HCT116 (cell line): Measurements from ENCODE around the gene PIM3.

ENCODE experiments used
- EGR1 ChIP-seq: IDR thresholded peaks from 2 replicates; pipeline ENCODE4 v1.6.1; 2012; ENCODE audit warnings: low read depth
- EZH2 ChIP-seq: fragments of 200-600 bp; sonication (generic); IDR thresholded peaks from 2 replicates; pipeline ENCODE4 v1.6.1; 2017; ENCODE audit warnings: antibody characterized with exemption, mixed run types
- EZH2phosphoT487 ChIP-seq: fragments of 200-600 bp; IDR thresholded peaks from 2 replicates; pipeline ENCODE4 v1.6.1; 2018; ENCODE audit warnings: antibody characterized with exemption, borderline replicate concordance
- JUND ChIP-seq: IDR thresholded peaks from 2 replicates; pipeline ENCODE4 v1.6.1; 2012
- MAX ChIP-seq: IDR thresholded peaks from 2 replicates; pipeline ENCODE4 v1.6.1; 2012
- POLR2A ChIP-seq: IDR thresholded peaks from 2 replicates; pipeline ENCODE4 v1.7.0; 2011; ENCODE audit warnings: borderline replicate concordance; ENCODE audit not compliant: insufficient read depth, insufficient read length; ENCODE audit errors: extremely low read depth
- REST ChIP-seq: IDR thresholded peaks from 2 replicates; pipeline ENCODE4 v1.6.1; 2012; ENCODE audit warnings: low read depth
- ZFX ChIP-seq: fragments of 450-650 bp; IDR thresholded peaks from 2 replicates; pipeline ENCODE4 v1.6.1; 2017
- ZNF274 ChIP-seq: fragments of 200-500 bp; sonication (Bioruptor generic); IDR thresholded peaks from 2 replicates; pipeline ENCODE4 v1.6.1; 2014; ENCODE audit warnings: mild to moderate bottlenecking, low read depth, low read length, inconsistent platforms
- TF ChIP-seq, protein P1 (sequence below), 3 experiments: fragments of 200-600 bp in 1 of 3; sonication (generic) in 1 of 3; IDR thresholded peaks in 2 of 3; conservative IDR thresholded peaks in 1 of 3; 2 replicates each; pipeline ENCODE4 v1.5.1; 2012 to 2017; ENCODE audit warnings: low read depth in 2 of 3, low read length in 2 of 3, antibody characterized with exemption in 1 of 3, borderline replicate concordance in 1 of 3, control low read depth in 1 of 3, mild to moderate bottlenecking in 1 of 3, mixed read lengths in 1 of 3, mixed run types in 1 of 3, moderate library complexity in 1 of 3; ENCODE audit not compliant: insufficient read depth in 1 of 3

GRCh38 chr22:49955581-49956417, 4.8 kb upstream of the PIM3 start:
- TF ChIP-seq, protein P1, sequence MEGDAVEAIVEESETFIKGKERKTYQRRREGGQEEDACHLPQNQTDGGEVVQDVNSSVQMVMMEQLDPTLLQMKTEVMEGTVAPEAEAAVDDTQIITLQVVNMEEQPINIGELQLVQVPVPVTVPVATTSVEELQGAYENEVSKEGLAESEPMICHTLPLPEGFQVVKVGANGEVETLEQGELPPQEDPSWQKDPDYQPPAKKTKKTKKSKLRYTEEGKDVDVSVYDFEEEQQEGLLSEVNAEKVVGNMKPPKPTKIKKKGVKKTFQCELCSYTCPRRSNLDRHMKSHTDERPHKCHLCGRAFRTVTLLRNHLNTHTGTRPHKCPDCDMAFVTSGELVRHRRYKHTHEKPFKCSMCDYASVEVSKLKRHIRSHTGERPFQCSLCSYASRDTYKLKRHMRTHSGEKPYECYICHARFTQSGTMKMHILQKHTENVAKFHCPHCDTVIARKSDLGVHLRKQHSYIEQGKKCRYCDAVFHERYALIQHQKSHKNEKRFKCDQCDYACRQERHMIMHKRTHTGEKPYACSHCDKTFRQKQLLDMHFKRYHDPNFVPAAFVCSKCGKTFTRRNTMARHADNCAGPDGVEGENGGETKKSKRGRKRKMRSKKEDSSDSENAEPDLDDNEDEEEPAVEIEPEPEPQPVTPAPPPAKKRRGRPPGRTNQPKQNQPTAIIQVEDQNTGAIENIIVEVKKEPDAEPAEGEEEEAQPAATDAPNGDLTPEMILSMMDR (IDR thresholded peaks at IDR 0.05 in 2 of 3, conservative IDR thresholded peaks at IDR 0.05 in 1 of 3; ENCODE audit: borderline replicate concordance in 1 of 3, insufficient read depth in 1 of 3, low read depth in 2 of 3, low read length in 2 of 3): no peak
- TF ChIP-seq EZH2phosphoT487: no peak
- no peak for TF ChIP-seq MAX
- TF ChIP-seq POLR2A: no peak
- TF ChIP-seq ZFX: no peak
- no peak for TF ChIP-seq EGR1
- no peak for TF ChIP-seq JUND
- TF ChIP-seq ZNF274: no peak
- no peak for TF ChIP-seq REST
- no peak for TF ChIP-seq EZH2
